Lung (tissue), 12 donors: ENCODE results near the gene LEF1. TPM values are rescaled to one million over a fixed set of nuclear protein-coding genes. Genes with fewer than 3 reads are reported as not detected.

ENCODE experiments used
- ATAC-seq: fragments of 200-7000 bp; cut with Tn5 transposase; one replicate; pipeline ENCODE4 v1.9.1; 2020; ENCODE audit warnings: moderate number of reproducible peaks; ENCODE audit not compliant: insufficient read depth, low FRiP score
- DNase-seq, 3 donors: peaks; one replicate each; pipeline ENCODE4 v3.0.0-alpha.2; 2013 to 2017
- H3K27ac ChIP-seq, 2 donors: one replicate each; pipeline ENCODE4 v1.5.1; 2013; ENCODE audit warnings: mild to moderate bottlenecking in 2 of 2, moderate library complexity in 2 of 2, control low read depth in 1 of 2, inconsistent platforms in 1 of 2, low read depth in 1 of 2, low read length in 1 of 2
- H3K27me3 ChIP-seq, 3 donors: one replicate each; pipeline ENCODE4 v1.5.1; 2013; ENCODE audit warnings: low read length in 2 of 3; ENCODE audit not compliant: control insufficient read depth in 3 of 3, insufficient read depth in 3 of 3
- H3K36me3 ChIP-seq, 4 donors: one replicate each; pipeline ENCODE4 v1.5.1; 2013; ENCODE audit warnings: low read length in 4 of 4, mild to moderate bottlenecking in 1 of 4, moderate library complexity in 1 of 4; ENCODE audit not compliant: control insufficient read depth in 4 of 4, insufficient read depth in 4 of 4
- H3K4me1 ChIP-seq, 5 donors: one replicate each; pipeline ENCODE4 v1.5.1; 2013; ENCODE audit warnings: low read length in 5 of 5, mild to moderate bottlenecking in 2 of 5, moderate library complexity in 1 of 5; ENCODE audit not compliant: control insufficient read depth in 5 of 5, insufficient read depth in 5 of 5
- H3K4me3 ChIP-seq: one replicate; pipeline ENCODE4 v1.5.1; 2013; ENCODE audit warnings: mild to moderate bottlenecking, control low read depth, moderate library complexity
- H3K9ac ChIP-seq, 2 donors: one replicate each; pipeline ENCODE4 v1.5.1; 2013; ENCODE audit warnings: low read length in 2 of 2, control low read depth in 1 of 2; ENCODE audit not compliant: insufficient read depth in 1 of 2
- H3K9me3 ChIP-seq, 4 donors: one replicate each; pipeline ENCODE4 v1.5.1; 2013; ENCODE audit warnings: low read length in 3 of 4, mild to moderate bottlenecking in 1 of 4, moderate library complexity in 1 of 4; ENCODE audit not compliant: control insufficient read depth in 4 of 4, insufficient read depth in 3 of 4
- CTCF ChIP-seq: IDR thresholded peaks from 2 replicates; pipeline ENCODE4 v1.5.1; 2012; ENCODE audit warnings: mild to moderate bottlenecking; ENCODE audit errors: control extremely low read depth, extremely low read depth
- WGBS, 2 donors: extraction: QIAGEN DNeasy Blood & Tissue Kit; methylation state at CpG; one replicate each; pipeline ENCODE4 v1.1.7; 2013; 5-methylcytosine and 5-hydroxymethylcytosine counted together
- polyA plus RNA-seq, 2 donors: library from polyadenylated mRNA; stranded (reverse); fragments of 200-250 nt; gene quantifications; one replicate each; pipeline ENCODE4 v1.2.1, GENCODE V29; 2013
- total RNA-seq, 2 donors: library from RNA; depleted of rRNA in 1 of 2; stranded (reverse); fragments of >200 nt in 1 of 2; gene quantifications; one replicate each; pipeline ENCODE4 v1.2.1, GENCODE V29; 2014 to 2021
- donor health status: control.
- donor health status: control.
- donor health status: Bipolar disorder and iron deficiency.
- donor health status: healthy.
- donor health status: DM: yes; HTN: yes; CAD: no.

LEF1 gene
- total and polyA plus RNA-seq, 4 donors, result 2.7 to 25.4 (median 4.0) TPM

DNA sequence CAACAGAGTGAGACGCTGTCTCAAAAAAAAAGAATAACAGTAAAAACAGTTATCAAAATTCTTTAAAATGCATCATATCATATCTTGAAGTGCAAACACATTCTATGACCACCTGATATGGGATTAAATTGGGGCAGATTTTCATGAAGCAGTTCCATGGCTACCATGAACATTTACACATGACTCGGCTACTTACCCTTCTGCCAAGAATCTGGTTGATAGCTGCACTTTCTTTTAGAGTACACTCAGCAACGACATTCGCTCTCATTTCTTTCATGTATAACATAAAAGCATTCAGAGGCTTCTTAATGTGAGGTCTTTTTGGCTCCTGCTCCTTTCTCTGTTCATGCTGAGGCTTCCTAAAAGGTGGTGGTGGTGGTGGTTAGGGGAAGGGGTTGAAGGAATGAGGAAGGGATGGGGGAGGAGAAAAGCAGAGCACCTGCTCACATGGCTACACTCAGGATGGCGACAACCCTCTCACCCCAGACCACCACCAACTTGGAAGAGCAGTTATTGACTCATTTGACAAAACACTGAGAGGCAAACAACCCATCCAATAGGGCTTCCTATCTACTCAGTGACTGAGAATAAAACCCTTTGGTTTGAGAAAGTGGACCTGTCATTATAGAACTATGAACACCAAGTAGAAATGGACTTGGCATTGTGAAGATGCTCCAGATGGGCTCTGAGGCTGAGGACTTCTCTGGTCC lies 90.6 kb downstream of the LEF1 start:
- Histone ChIP-seq H3K9ac (no peak overlapping the region), H3K27ac (no peak overlapping the region), H3K4me1 (no peaks in the 10 kb centered on the region), H3K4me3 (no peak overlapping the region), H3K9me3 (peaks cover 0 to 2% (median 0%) of the 10 kb centered on the region in 4 donors), H3K27me3 (no peaks in the 10 kb centered on the region), H3K36me3 (peaks cover 0 to 6% (median 0%) of the 10 kb centered on the region in 4 donors)
- ATAC-seq (no peak), DNase-seq (no peak)
- 67 to 88% methylated on average over 5 of the region's 5 CpGs for WGBS, 2 donors
- TF ChIP-seq CTCF, result no peak

DNA sequence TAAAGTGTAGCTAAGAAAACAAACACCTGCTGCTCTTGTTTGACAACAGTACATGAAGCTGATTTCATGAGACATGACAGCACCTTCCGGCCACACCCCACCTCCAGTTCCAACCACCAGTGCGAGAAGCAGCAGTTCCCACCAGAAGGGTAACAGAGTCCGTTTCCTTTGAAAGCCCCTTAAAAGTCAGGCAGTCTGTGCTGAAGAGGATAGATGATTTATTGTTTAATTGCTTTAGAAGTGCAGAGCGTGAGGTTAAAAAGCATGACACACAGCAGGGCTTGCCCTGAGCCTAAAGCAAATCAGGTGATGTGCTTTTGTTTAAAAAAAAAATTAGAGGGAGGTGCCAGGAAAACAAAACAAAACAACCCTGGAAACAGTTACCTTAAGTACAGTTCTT lies 96.4 kb downstream of the LEF1 start:
- Histone ChIP-seq H3K27ac (no peak overlapping the region), H3K27me3 (no peaks in the 10 kb centered on the region), H3K36me3 (no peaks in the 10 kb centered on the region), H3K9me3 (no peaks in the 10 kb centered on the region), H3K4me1 (peaks cover 0 to 4% (median 0%) of the 10 kb centered on the region in 5 donors), H3K9ac (no peak overlapping the region), H3K4me3 (no peak overlapping the region)
- no peak for DNase-seq
- ATAC-seq, result no peak
- no peak for TF ChIP-seq CTCF
- 60 to 77% methylated on average over 4 of the region's 4 CpGs for WGBS, 2 donors

DNA sequence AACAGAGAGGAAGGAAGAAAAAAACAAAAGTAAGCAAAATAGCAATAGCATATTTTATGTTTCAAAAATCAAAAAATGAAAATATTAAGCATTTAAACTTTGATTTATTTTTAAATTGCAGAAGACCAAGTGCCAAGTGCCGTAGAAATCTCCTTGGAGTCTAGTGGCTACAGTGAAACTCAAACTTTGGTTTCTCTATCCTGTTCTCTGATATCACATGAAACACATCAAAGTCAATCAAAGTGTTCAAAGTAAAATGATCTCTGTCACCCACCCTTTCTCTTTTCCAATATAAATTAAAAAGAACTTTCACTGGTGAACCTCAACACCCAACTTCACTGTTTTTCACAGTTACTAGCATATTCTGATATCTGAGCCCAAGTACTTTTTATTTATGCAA lies 98.0 kb downstream of the LEF1 start:
- no peak for TF ChIP-seq CTCF
- no peak overlapping the region for H3K4me3 ChIP-seq
- no peak overlapping the region for H3K9ac ChIP-seq
- H3K9me3 ChIP-seq, result no peaks in the 10 kb centered on the region
- peaks cover 0 to 4% (median 0%) of the 10 kb centered on the region in 5 donors for H3K4me1 ChIP-seq
- no peak for DNase-seq
- H3K36me3 ChIP-seq, result no peaks in the 10 kb centered on the region
- ATAC-seq, result no peak
- H3K27me3 ChIP-seq, result no peaks in the 10 kb centered on the region
- 91 to 92% methylated on average over 1 of the region's 1 CpG for WGBS, 2 donors
- H3K27ac ChIP-seq, result no peak overlapping the region

GRCh38 chr4:108068442-108068841 lies 100.3 kb downstream of the LEF1 start:
- no peak for TF ChIP-seq CTCF
- no peak for ATAC-seq

More at GRCh38 chr4:108068442-108068841, 100.3 kb downstream of the LEF1 start:
- no peaks in the 10 kb centered on the region for H3K9me3 ChIP-seq
- DNase-seq, result peak in 2 of 3 donors; percentile 10 to 17
- H3K4me3 ChIP-seq, result no peak overlapping the region
- peaks cover 0 to 4% (median 0%) of the 10 kb centered on the region in 5 donors for H3K4me1 ChIP-seq
- no peak overlapping the region for H3K9ac ChIP-seq
- no peaks in the 10 kb centered on the region for H3K27me3 ChIP-seq
- H3K36me3 ChIP-seq, result peaks cover 0 to 3% (median 0%) of the 10 kb centered on the region in 4 donors
- no peak overlapping the region for H3K27ac ChIP-seq
